Caki2 (cell line): ENCODE measurements around the gene CABLES2. TPM values are rescaled to one million over a fixed set of nuclear protein-coding genes. Genes with fewer than 3 reads are reported as not detected.
"Not testable (repeated sequence)": the region's sequence is repeated elsewhere in the genome, so short reads cannot be mapped to it uniquely, and the experiment has no call there.

ENCODE experiments used
- DNase-seq: peaks from one replicate; pipeline ENCODE4 v3.0.0-alpha.2; 2015; ENCODE audit warnings: low read depth
- in situ Hi-C: cut with HindIII; loops from 2 replicates; pipeline ENCODE4 v1.10.0; 2016; ENCODE audit warnings: low sequenced_read_pairs, low pct_unique_long_range_greater_than_20kb, mixed read lengths
- total RNA-seq: library from RNA; depleted of rRNA; stranded (reverse); fragments of >200 nt; shearing (Covaris generic); gene quantifications from 2 replicates; pipeline ENCODE4 v1.2.3, GENCODE V29; 2014; ENCODE audit warnings: low replicate concordance

Gene CABLES2
- total RNA-seq, 1 experiment from 2014 or later: 3.3 TPM

DNA sequence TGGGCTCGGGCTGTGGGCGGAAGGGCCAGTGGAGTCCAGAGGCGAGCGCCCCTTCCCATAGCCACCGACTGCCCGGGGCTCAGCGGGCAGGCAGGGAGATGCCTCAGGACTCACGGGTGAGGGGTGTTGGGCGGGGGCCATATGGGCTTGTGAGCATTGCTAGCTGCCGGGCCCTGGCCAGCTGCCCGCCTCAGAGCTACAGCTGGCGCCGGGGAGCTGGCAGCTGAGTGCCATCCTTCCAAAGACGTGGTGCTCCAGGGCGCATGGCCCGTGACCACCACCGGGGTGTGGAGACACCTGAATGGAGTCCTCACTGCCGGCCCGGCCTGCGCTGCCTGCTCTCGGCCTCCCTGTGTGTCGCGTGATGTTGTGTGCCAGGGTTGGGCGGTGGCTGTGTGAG lies 30.8 kb upstream of the CABLES2 start:
- DNase-seq: no peak
- in situ Hi-C loops: no loop called here

DNA sequence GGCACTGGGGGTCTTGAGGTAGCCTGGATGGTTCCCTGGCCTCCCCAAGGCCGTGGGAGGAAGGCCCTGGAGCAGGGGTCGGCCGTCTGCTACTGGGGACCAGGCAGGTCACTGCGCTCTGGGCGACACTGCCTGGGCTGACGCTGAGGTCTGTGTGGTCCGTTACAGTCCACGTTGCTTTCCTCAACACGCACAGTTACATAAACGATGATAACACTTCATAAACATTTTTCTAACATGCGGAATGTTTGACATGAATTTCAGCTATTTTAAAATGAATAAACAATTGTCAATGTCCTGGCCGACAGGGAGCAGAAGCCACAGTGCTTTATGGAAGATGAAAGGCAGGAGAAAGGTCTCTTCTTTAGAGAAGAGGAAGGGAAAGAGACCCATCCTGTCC lies 30.4 kb upstream of the CABLES2 start:
- no peak for DNase-seq
- in situ Hi-C loops: no loop called here

DNA sequence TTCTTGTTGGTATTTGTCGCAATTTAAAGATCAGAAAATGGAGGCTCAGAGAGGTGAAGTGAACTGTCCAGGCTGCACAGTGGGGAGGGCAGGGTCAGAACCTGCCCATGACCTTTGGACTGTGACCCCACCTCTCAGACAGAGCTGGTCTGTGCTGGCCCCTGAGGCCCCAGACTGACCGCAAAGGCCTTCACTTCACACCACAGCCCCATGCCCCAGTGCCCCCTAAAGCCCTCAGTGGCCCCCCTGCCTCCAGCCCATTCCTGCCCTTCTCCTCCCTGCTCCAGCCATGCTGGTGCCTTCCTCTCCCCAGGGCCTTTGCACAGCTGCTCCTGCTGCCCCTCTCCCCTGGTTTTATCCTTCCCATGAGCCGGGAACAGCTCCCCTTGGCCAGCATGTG lies 29.6 kb upstream of the CABLES2 start:
- in situ Hi-C loops: no loop called here
- no peak for DNase-seq

DNA sequence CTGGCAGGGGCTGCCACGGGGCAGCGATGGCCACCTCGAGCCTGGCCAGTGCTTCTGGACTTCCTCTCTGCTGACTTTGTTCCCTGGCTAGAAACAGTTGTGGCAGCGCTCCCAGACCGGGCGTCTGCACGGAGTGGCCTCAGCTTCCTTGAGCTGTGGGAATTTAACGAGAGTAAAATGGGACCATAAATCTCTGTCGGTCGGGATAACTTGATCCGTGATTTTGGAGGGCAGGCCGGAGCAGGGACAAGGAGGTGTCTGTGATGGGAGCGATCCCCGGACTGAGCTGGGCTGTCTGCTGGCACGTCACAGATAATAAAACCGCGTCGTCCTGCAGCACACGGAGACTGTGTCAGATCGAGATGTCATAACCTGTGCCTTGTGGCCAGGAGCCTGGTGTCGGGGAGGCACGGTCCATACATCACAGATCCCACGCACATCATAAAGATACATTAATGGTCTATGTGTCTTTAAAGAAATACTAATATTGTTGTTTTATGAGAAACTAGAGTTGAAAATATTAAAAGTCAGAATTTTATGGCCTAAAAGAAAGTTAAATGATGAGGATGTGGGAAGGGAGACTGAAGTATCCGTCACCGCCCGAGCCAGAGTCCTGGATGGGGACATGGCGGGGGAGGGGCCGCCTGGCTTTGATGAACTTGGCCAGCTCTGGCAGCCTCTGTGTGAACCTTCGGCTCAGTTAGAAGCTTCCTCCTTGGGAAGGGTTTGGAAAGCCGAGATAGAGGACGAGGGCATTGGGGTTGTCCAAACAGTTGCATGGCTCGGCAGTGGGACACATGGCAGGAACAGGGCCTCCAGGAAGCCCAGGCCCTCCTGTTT lies 26.8 kb upstream of the CABLES2 start:
- in situ Hi-C loops: no loop called here

DNA sequence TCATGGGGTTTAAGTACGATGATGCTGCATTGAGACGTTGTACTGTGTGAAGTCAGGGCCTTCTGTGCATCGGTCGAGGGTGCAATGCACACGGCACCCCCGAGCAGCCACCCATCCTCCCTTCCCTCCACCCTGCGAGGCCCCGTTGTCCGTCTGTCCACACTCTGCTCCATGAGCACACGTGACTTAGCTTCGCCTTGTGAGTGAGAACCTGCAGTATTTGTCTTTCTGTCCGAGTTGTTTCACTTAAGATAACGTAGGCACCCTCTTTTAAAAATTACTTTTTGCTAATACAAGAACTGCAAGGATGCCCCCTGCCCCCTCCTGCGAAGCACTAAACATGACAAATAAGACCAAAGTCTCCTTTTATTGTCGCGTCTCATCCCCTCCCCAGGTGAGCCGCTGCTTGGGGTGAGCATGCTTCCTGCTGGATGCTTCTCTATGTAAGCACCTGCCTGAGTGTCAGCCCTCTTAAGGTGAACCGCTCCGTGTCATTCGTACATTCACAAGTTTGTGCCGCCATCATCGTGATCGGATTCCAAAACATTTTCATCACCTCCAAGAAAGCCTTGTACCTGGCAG lies 23.9 kb upstream of the CABLES2 start:
- no peak for DNase-seq
- in situ Hi-C loops: no loop called here

More for the DNA sequence above, 26.8 kb upstream of the CABLES2 start:
- no peak for DNase-seq

DNA sequence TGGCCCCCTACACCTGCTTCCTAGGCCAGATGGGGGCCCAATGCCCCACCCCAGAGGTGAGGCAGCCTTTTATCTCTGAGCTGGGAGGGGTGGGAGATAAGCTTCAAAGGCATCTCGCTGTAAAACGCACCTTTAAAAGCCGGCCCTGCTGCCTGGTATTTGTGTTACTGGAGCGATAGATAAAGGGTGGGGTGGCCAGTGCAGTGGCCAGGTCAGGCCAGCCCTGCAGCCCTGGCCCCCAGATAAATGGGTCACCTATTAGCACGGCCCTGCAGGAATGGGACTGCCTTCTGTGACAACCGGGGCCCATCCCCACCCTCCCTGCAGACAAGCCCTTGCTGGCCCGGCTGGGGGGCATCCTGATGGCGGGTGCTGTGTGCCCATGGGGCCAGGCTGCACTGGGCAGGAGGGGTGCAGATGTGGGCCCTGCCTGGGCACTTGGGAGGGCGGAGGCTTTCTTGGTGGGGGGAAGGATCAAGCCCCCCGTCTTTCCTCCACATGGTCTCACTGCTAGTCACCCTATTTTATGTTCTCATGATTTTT lies 23.3 kb upstream of the CABLES2 start:
- in situ Hi-C loops: no loop called here
- DNase-seq: no peak

DNA sequence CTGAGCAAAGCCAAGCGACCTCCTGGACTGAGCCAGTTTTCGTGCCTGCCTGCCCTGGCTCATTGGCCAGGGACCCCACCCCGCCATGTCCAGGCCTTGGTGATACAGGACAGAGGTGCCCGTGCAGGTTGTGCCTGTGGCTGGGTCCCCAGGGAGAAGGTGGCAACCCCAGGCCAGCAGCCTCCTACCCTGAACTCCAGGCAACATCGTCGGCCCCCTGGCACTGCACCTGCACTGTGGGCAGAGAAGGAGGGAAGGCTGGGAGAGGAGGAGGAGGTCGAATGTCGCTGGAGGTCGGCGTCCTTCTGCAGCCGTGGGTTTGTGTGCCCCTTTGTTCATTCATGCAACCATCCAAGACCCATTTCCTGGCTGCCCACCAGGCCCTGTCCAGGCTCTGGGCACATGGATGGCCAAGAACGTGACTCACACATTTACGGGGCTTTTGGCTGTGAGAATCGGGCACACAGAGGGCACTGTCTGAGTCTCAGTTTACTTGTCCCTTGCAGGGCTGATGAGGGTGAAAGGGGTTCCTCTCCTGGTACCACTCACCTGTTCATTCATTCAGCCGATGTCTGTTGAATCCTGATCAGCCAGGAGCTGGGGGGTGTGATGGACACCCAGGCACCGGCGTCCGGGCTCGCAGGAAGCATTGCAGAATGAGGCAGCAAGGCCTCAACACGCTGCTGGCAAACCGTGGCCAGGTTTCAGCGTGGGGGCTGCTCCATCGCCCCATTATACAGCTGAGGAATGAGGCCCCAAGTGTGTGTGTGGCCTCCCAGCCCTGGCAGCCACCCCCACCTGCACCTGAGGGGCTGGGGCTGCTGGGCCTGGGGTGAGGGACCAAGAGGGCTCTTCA lies 22.6 kb upstream of the CABLES2 start:
- in situ Hi-C loops: no loop called here
- no peak for DNase-seq

DNA sequence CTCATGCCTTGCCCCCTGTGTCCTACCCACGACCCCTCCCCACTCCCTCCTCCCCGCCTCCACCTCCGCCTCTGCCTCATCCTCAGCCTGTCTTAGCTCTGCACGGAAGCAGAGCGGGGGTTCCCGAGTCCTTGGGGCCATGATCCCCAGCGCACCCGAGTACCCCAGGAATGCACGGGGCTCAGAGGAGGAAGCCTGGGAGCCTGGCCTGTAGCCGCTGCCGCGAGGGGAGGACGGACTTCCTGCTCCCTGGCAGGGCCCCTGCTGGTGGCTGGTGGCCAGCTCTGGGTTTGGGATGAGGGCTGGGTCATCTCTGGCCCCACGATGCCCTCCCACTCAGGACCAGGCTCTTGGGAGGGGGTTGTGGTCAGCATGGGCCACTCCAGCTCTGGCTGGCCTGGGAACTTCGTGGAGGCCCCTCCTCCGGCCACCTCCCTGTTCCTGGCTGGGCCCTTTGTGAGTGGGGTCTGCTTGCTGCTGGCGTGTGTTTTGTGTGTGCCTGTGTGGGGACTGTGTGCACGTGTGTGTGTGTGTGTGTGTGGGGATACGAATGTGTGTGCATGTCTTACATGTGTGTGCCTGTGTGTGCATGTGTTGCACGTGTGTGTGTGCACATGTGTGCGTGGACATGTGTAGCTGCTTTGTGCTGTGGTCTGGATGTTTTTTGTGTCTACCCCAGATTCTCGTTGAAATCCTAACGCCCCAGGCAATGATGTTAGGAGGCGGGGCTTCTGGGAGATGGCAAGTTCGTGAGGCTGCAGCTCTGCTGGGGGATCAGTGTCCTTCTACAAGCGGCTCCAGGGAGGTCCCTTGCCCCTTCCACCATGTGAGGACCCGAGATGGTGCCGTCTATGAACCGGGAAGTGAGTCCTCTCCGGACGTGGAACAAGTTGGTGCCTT lies 21.6 kb upstream of the CABLES2 start:
- in situ Hi-C loops: no loop called here
- no peak for DNase-seq

DNA sequence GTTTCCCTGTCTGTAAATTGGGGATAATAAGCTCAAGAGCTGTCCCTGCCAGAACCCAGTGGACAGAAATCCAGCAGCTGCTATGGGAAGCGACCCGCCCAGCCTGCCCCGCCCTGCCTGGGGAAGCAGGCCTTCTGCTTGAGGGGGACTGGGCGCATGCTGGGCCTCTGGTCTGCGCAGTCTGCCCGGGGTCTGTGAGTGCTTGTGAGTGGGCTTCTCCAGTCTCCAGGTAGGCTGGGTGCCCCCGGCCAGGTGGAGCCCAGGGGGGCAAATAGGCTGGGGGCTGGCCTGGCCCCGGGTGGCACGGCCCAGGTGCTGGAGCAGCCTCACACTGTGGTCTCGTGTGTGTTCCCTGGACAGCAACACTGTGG lies 20.9 kb upstream of the CABLES2 start:
- no peak for DNase-seq
- in situ Hi-C loops: no loop called here

DNA sequence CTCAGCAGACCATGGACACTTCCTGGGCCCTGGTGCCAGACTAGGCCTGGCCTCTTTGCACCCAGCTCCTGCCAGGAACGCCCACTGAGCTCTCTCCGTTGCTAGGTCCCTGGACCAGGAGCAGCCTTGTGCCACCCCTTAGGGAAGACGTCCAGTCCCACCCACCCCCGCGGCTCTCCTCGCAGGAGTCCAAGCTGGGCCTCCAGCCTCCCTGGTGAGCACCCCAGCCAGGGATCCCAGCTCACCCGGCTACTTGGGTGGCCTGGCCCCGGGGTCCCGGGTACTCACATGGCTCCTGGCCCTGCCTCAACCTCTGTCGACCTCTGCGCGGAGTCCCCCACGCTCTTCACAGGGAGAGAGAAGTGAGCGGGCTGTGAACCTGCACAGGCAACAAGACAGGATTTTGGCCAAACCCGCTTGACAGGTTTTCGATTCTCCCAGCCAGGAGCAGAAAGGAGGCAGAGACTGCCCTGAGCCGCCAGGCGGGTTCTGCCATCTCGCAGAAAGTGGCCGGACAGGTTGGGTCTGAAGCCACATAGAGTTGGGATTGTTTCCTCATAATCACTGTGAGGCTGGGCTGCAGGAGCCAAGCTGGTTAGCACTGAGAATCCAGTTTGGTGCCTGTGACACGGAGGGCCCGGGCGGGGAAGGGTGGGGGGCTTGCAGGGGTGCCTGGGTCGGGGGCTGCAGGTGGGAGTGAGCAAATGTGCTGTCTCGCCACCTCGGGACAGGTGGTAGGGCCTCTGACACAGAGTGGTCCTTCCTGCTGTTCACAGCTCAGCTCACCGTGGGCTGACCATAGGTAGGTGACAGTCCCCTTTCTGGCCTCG lies 20.3 kb upstream of the CABLES2 start, which contains the start of gene RBBP8NL:
TSS of gene RBBP8NL (minus strand) at position 368 of the 830 bp plus-strand sequence. CDS start 7,892 bp downstream, outside the sequence.
- no peak for DNase-seq
- in situ Hi-C loops: no loop called here

DNA sequence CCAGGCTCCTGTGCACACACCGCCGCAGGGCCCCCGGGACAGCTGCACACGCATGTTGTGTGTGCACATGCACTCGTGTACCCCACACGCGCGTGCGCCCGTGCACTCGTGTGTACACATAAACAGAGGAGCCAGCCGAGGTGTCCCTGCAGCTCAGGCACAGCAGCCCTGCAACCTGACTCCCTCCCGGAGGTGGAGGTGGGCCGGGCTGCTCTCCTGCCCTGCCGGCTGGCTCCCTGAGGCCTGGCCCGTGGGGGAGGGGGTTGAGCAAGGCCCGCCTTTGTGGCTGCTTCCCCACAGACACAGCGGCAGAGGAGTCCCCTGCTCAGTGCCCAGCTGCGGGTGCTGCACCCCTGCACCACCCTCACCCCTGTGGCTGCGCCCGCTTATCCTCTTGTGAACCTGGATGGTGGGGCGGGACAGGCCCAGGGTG lies 19.6 kb upstream of the CABLES2 start:
- no peak for DNase-seq
- in situ Hi-C loops: no loop called here

DNA sequence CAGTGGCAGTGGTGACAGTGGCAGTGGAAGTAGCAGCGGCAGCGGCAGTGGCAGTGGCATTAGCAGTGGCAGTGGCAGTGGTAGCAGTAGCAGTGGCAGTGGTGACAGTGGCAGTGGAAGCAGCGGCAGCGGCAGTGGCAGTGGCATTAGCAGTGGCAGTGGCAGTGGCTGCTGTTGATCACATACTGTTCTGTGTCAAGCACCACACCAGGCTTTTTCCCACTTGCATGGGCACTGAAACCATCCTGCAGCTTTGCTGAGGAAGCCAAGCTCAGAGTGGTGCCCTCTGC lies 18.9 kb upstream of the CABLES2 start:
- in situ Hi-C loops, DNase-seq: not testable (repeated sequence)

DNA sequence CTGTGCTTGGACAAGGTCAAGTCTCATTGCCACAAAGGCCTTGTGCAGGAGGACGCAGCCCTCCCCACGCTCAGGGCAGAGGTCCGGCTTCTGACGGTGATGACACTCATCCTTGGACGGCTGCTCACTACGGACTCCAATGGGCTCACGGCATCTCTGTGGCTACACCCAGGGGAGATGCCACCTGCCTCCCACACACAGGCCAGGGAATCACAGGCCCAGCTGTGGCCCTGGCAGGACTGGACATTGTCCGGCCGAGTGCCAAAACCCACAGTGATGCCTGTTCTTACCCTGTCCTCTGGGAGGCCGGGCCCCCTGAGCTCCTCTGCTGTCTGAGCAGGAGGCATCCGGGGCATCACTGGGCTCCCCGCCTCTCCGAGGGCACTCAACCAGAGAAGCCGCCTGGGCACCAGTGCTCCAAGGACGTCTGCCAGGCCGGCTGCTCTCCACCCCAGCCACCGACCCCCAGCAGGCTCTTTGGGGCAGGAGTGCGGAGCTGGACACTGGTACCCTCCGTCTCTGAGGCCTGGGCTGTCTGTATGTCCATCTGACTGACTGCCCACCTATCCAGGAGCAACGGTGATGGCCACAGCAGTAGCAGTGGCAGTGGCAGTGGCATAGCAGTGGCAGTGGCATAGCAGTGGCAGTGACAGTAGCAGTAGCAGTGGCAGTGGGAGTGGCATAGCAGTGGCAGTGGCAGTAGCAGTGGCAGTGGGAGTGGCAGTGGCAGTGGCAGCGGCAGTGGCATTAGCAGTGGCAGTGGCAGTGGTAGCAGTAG lies 18.4 kb upstream of the CABLES2 start:
- in situ Hi-C loops: no loop called here
- DNase-seq: no peak

DNA sequence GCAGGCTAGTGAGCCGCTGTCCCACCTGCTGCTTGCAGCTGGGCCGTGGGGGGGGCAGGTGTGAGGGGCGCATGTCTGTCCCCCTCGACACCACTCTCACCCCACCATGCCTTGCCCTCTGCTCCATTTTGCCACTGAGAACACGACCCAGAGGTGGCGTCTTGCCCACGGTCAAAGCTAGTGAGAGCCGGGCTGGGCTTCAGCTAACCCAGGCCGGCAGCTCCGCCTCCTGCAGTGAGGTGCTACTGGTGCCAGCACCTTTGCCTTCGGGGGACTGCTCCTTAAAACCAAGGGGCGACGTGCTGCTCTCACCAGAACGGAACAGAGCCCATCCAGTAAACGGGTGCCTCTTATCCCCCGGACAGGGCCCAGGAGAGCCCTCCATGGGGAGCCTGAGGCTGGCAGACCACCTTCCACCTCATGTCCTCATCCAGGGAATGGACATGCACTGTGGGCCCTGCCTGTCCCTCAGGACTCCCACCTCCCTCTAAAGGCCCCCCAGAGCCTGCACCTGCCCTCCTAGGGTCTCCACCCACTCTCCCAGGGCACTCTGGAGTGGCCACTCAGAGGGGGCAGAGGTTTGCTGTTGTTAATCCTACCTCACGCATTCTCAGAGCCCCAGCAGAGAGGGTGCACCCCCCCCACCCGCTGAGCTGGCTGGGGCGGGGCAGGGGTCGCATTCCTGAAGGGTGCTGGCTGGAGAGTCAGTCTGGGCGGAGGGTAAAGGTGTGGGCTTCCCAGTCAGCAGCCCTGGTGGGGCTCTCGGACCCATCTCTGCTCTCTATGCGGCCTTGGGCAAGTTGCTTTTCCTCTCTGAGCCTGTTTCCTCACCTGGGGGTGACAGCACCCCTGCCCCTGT lies 17.4 kb upstream of the CABLES2 start:
- in situ Hi-C loops: no loop called here
- no peak for DNase-seq

DNA sequence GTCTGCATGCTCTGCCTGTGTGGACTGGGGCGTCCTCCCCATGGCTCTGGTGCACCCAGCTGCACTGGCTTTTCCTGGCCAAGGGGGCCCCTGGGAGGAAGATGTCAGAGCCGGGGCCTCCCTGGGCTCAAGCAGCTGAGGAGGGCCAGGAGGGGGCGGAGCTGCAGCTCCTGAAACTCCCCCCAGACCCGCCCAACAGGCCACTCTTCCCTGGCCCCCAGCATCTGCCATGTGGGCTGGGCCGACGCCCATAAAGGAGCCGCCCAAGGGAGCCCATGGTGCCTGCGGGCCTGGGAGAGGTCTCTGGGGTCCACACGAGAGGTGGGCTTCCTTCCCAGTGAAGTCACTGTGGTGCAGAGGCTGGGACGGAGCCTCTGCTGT lies 16.2 kb upstream of the CABLES2 start:
- DNase-seq: no peak
- in situ Hi-C loops: no loop called here
